EH (cell line): ENCODE measurements around the gene BICD1.
"Not testable (repeated sequence)": the region's sequence is repeated elsewhere in the genome, so short reads cannot be mapped to it uniquely, and the experiment has no call there.

Experiments
- DNase-seq: peaks from one replicate; pipeline ENCODE4 v3.0.0-alpha.2; 2015; ENCODE audit warnings: low read depth

The BICD1 gene

DNA sequence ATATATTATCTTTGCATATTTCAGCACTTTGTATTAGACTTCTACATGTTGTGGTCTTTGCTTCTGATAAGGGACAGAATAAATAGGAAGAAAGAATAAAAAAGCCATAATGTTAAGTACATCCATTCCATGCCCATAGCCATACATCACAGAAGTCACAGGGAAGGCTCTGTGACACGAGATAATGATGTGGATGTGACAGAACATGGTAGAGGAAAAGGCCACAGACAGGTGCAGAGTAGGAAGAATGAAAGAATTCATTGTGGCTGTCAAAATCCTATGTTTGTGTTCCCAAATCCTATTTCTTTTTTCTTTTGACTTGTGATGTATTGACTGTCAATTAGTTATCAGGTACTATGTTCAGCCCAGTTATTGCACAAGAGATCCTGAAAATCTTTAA lies 38.4 kb downstream of the BICD1 start:
- no peak for DNase-seq

GRCh38 chr12:32146074-32146873 lies 39.6 kb downstream of the BICD1 start:
- no peak for DNase-seq

GRCh38 chr12:32148372-32148771 lies 41.7 kb downstream of the BICD1 start:
- DNase-seq = peak; percentile 37

DNA sequence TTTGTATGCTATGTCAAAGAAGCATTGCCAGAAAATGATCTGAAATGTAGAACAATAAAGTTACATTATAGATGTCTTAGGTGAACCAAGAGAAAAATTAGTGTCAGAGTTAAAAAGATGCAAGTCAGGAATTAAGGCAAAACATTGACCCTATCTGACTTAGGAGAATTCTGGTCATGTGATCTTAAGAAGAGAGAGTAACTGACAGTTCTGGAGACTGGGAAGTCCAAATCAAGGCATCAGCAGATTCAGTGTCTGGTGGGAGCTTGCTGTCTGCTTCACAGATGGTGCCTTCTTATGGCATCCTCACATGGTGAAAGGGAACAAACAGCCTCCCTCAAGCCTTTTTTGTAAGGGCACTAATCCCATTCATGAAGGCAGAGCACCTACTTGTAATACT lies 42.8 kb downstream of the BICD1 start:
- no peak for DNase-seq

DNA sequence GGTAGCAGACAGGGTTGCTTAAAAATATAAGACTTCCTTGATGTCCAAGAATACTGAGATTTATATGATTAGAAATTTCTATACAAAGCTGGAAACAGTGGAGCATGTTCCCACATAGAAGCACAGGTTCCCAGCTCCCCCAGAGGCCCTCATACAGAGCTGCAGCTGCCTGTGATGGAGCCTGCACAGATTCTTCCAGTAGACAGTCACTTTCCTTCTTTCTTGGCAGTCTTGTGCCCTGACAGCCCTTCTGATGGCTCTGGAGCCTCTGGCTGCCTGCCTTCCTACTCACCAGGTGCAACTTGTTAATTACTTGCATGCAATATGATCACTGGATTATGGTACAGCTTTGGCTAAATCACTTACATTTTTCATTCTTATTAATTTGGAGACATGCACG lies 44.4 kb downstream of the BICD1 start:
- no peak for DNase-seq

DNA sequence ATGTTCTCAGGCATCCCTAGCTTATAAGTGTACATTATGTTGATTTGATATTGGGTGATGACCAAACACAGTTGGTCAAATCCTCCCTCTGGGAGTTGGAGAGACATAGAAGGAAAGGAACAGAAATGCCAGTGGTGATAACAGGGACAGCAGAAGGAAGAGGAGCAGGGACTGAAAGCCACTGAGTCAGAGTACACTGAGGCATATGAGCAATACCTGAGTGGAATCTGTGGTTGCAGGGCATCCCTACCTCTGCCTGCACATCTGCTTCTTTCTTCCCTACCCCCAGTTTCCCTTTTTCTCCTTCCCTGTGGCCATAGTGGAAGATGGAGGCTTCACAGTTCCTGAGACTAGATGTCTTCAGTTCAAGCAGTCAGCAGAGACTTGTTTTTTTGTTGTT lies 44.9 kb downstream of the BICD1 start:
- no peak for DNase-seq

GRCh38 chr12:32155041-32155440 lies 48.4 kb downstream of the BICD1 start:
- no peak for DNase-seq

GRCh38 chr12:32155961-32156529 lies 49.4 kb downstream of the BICD1 start:
- no peak for DNase-seq

GRCh38 chr12:32158525-32158924 lies 51.9 kb downstream of the BICD1 start:
- no peak for DNase-seq

DNA sequence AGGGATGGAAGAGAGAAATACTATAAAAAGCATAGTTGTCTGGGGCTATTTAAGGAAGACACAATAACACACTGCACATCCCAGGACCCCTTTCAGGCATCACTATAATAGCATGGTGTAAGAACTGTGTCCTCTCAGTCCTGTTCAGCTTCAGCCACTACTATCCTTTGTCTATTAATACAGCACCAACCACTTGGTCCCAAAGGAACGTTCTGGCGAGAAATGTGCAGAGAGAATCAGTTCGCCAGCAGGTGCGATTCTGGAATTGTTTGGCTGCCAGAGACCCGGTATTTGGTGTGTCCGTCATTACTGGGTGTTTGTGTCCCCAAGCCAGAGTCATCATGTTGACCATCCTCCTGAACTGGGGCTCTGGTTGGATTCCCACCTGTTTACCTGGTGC lies 52.7 kb downstream of the BICD1 start:
- no peak for DNase-seq

DNA sequence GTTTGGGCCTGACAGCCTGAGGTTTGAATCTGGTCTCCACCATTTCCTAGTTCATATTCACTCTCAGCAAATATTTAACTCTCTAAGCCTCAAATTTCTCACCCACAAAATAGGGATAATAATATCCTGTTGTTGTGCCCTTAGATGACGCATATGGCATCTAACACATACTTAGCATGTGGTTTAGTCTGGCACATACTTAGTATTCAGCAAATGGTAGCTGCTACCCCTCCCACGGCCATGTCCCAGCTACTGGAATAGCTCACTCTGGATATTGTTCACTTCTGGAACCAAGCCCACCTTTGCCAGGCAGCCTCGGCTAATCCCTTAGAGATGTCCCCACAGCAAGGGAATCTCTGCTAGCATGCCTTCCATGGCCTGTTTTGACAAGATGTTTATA lies 53.3 kb downstream of the BICD1 start:
- DNase-seq = peak; percentile 6

- no peak for DNase-seq
These were observed 54.4 kb downstream of the BICD1 start for GRCh38 chr12:32161058-32161457.

DNA sequence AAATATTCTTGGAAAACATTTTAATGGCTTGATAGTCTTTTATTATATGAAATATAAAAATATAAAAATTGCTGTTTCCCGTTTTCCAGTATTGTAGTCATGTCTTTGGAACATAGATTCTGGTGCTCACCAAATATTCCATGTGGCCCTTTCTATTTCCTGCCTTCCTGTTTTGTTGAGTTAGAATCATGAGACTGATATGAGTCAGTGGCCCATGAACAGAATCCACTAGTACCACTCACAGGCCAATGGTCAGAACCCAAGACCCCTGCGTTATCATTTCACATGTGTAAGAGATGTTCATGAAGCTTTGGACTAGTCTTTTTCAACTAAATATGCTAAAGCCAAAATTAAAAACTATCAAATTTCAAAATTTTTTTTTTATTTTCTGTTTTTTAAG lies 56.9 kb downstream of the BICD1 start:
- DNase-seq = no peak

DNA sequence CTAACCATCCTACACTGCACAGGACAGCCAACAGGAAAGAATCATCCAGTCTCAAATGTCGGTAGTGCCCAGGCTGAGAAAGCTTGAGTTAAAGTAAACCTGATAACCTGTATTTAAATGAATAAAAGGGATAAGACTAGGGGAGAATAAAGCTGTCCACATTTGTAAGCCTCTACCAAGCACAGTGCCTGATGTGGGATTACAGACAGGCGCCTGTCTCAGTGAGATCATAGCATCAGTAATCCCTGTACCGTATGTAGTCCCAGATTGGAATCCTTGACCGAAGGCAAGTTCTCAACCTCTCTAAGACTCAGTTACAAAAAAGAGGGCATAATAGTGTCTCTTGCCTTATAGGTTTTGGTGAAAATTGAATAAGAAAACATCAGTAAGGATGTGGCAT lies 59.9 kb downstream of the BICD1 start:
- DNase-seq = no peak

GRCh38 chr12:32170437-32170998 lies 63.9 kb downstream of the BICD1 start:
- DNase-seq = no peak

GRCh38 chr12:32171211-32171610 lies 64.6 kb downstream of the BICD1 start:
- no peak for DNase-seq

DNA sequence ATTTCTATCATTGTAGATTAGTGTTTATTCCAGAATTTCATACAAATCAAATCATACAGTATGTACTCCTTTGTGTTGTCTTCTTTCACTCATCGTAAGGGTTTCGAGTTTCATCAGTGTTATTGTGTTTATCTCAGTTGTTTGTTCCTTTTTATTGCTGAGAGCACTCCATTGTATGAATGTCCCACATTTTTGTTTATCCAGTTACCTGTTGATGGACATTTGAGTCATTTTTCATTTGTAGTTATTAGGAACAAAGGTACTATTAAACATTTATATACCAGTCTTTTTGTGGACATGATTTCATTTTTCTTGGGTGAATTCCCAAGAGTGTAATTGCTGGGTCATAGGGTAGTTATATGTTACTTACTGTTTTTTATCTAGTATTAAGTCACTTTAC lies 70.0 kb downstream of the BICD1 start:
- DNase-seq = no peak

GRCh38 chr12:32178341-32179010 lies 71.8 kb downstream of the BICD1 start:
- no peak for DNase-seq

DNA sequence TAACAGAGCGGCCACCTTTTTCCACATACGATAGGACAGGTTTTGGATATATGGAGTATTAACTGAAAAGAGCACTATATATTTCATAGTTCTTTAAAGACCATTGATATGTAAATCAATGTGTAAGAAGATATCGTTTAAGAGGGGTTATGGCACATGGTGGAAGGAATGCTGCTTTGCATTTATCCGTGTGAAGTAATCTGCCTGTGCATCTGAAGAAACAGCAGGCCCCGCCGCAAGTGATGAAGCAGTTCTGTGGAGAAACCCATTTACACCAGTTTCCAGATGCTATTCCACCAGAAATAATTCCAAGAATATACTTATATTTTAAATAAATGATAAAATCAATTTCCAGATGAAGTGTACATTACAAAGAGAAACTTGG lies 72.4 kb downstream of the BICD1 start:
- DNase-seq = no peak

GRCh38 chr12:32181498-32182175 lies 75.0 kb downstream of the BICD1 start:
- DNase-seq = peak; percentile 30

GRCh38 chr12:32183650-32184049 lies 77.0 kb downstream of the BICD1 start:
- peak; percentile 85 for DNase-seq

- DNase-seq = not testable (repeated sequence)
These were observed 80.5 kb downstream of the BICD1 start for GRCh38 chr12:32187127-32187526.

DNA sequence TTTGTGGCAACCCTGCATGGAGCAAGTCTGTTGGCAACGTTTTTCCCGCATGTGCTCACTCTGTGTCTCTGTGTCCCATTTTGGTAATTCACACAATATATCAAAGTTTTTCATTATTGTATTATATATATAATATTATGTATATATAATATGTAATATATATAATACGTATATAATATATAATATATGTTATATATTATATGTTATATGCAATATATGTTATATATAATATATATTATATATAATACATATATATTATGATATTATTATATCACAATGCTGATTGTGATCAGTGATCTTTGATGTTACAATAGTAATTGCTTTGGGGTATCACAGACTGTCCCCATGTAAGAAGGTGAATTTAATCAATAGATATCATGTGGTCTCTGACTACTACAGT lies 84.8 kb downstream of the BICD1 start:
- no peak for DNase-seq
